ENCODE measurements around the gene ADGRD1.
"Not testable (repeated sequence)": the region's sequence is repeated elsewhere in the genome, so short reads cannot be mapped to it uniquely, and the experiment has no call there.

ADGRD1 gene

GRCh38 chr12:131056626-131057025, 102.9 kb downstream of the ADGRD1 start:
- in situ Hi-C loops (cut with HindIII; ENCODE audit: low pct_ligation_motif_present, low pct_unique_long_range_greater_than_20kb, low sequenced_read_pairs): no loop called here
- no peak for DNase-seq

- in situ Hi-C loops (cut with HindIII; ENCODE audit: low pct_ligation_motif_present, low pct_unique_long_range_greater_than_20kb, low sequenced_read_pairs): no loop called here
- no peak for DNase-seq
These were observed 103.6 kb downstream of the ADGRD1 start for GRCh38 chr12:131057211-131057721.

- DNase-seq: no peak
- in situ Hi-C loops (cut with HindIII; ENCODE audit: low pct_ligation_motif_present, low pct_unique_long_range_greater_than_20kb, low sequenced_read_pairs): no loop called here
These were observed 104.2 kb downstream of the ADGRD1 start for GRCh38 chr12:131057722-131058515.

DNA sequence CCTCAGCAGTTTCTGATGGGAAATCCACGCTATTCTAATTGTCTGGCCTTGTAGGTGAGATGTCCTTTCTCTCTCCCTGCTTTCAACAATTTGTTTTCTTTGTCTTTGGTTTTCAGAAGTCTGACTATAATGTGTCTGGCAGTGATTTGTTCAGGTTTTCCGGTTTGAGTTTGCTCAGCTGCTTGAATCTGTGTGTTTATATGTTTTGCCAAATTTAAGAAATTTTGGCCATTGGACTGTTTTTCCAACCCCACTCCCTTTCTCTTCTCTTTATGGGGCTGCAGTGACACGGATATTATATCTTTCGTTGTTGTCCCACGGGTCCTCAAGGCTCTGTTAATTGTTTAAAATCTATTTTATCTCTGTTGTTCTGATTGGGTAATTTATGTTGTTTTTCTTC, 105.0 kb downstream of the ADGRD1 start:
- DNase-seq: no peak
- in situ Hi-C loops (cut with HindIII; ENCODE audit: low pct_ligation_motif_present, low pct_unique_long_range_greater_than_20kb, low sequenced_read_pairs): no loop called here

DNA sequence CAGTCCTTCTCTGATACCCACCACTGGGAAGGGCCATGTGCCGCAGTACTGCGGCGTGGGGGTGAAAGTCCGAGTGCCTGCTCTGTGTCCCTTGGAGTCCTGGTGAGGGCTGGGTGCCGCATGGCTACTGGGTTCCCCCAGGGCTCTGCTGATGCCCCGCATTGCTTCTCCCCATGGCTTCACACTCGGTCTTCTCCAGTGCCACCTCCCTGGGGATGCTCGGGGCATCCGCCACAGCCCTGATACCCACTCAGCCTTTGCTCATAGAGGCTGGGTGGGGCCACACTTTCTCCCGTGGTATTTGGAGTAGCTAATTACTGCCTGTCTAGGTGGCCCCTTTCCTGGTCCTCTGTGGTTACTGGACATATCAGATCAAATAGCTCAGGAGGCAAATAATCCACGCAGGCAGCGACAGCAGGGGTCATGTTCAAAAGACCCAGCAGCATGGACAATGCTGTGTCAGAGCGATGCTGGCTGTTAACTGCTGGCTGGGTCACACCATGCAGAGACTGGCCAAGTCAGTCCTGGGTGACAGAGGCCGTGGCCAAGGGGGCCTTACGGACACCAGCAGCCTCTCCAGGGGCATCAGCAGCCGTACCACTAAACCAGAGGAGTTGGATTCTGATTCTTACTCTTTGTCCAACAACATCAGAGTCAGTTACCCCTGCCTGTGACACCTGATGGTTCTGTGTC, 106.5 kb downstream of the ADGRD1 start:
- DNase-seq: no peak
- in situ Hi-C loops (cut with HindIII; ENCODE audit: low pct_ligation_motif_present, low pct_unique_long_range_greater_than_20kb, low sequenced_read_pairs): no loop called here

- in situ Hi-C loops (cut with HindIII; ENCODE audit: low pct_ligation_motif_present, low pct_unique_long_range_greater_than_20kb, low sequenced_read_pairs): no loop called here
- DNase-seq: no peak
These were observed 107.5 kb downstream of the ADGRD1 start for GRCh38 chr12:131061041-131061806.

DNA sequence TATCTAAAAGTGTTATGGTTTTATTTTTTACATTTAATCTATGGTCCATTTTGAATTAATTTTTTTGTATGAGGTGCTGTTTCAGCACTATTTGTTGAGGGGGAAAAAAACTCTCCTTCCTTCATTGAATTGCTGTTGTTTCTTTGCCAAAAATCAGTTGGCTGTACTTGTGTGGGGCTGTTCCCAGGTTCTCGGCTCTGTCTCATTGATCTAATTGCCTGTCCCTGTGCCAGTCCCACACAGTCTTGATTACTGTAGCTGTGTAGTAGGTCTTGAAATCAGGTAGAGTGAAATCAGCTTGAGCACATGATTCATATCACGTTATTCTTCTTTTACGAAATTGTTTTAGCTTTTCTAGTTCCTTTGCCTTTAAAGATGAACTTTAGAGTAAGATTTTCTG, 109.7 kb downstream of the ADGRD1 start:
- no peak for DNase-seq
- in situ Hi-C loops (cut with HindIII; ENCODE audit: low pct_ligation_motif_present, low pct_unique_long_range_greater_than_20kb, low sequenced_read_pairs): no loop called here

DNA sequence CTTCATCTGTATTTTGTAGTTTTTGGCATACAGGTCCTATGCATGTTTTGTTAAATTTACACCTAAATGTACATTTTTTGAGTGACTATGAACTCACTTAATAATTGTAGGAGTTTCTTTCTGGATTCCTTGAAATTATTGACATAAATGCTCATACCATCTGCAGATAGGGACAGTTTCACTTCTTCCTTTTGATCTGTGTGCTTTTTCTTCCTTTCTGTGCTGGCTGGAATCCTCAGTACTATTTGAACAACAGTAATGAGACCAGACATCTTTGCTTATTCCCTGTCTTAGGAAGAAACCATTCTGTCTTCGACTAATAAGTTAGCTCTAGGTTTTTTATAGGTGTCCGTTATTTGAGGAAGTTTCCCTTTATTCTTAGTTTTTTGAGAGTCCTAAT, 110.3 kb downstream of the ADGRD1 start:
- in situ Hi-C loops (cut with HindIII; ENCODE audit: low pct_ligation_motif_present, low pct_unique_long_range_greater_than_20kb, low sequenced_read_pairs): no loop called here
- no peak for DNase-seq

GRCh38 chr12:131065279-131065678, 111.6 kb downstream of the ADGRD1 start:
- in situ Hi-C loops (cut with HindIII; ENCODE audit: low pct_ligation_motif_present, low pct_unique_long_range_greater_than_20kb, low sequenced_read_pairs): no loop called here
- no peak for DNase-seq

GRCh38 chr12:131065801-131066200, 112.1 kb downstream of the ADGRD1 start:
- in situ Hi-C loops (cut with HindIII; ENCODE audit: low pct_ligation_motif_present, low pct_unique_long_range_greater_than_20kb, low sequenced_read_pairs): no loop called here
- no peak for DNase-seq

DNA sequence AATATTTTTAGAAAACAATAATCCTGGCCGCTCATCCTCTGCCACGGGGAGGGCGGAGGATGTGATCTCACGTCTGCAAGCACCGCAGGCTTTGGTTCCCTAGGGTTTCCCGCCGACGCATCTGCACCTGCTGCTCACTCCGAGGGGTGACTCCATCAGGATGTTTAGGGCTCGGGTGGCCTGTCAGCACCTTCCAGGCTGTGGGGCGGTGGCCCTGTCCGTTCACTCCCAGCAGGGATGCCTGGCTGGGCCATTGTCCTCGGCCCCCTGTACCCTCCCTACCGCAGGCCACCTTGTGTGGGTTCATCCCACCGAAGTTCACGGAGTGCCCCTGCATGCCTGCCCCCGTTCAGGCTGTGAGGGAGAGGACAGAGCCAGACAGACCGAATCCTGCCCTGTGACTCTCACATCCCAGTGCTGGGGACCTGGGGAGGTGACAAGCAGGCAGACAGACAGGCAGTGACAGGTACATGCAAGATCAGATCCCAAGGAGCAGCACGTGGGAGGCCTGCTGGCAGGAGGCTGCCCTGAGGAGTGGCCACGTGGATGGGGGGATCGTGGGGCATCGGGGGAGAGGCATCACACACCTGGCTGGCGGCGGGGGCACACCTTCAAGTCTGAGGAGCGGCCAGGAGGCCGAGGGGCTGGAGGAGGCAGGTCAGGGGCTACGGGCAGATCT, 112.6 kb downstream of the ADGRD1 start:
- in situ Hi-C loops (cut with HindIII; ENCODE audit: low pct_ligation_motif_present, low pct_unique_long_range_greater_than_20kb, low sequenced_read_pairs): no loop called here
- no peak for DNase-seq

DNA sequence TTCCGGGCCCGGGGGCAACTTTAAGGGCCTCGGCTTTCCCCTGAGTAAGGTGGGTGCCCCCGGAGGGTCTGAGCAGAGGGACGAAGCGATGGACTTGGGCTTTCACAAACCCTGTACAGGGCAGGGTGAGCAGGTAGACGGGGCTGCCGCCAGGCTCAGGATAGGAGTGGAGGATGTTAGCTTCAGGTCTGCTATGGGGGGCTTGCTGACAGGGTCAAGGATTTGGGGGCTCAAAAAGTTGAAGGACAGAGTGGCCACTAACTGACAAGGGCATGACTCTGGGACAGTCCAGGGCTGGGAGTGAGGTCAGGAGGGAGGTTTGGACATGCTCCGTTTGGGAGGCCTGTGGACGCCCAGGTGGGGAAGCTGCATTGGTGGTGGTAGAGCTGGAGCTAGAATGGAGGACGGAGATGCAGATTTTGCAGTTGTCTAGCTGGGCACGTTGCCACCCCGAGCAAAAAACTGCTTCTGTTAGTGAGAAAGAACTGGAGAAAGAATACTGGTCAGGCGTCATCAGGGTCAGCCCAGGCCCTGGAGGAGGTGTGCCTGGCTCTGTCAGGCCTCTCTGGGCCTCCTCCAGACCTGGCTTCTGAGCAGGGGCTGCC, 113.3 kb downstream of the ADGRD1 start:
- no peak for DNase-seq
- in situ Hi-C loops (cut with HindIII; ENCODE audit: low pct_ligation_motif_present, low pct_unique_long_range_greater_than_20kb, low sequenced_read_pairs): no loop called here

DNA sequence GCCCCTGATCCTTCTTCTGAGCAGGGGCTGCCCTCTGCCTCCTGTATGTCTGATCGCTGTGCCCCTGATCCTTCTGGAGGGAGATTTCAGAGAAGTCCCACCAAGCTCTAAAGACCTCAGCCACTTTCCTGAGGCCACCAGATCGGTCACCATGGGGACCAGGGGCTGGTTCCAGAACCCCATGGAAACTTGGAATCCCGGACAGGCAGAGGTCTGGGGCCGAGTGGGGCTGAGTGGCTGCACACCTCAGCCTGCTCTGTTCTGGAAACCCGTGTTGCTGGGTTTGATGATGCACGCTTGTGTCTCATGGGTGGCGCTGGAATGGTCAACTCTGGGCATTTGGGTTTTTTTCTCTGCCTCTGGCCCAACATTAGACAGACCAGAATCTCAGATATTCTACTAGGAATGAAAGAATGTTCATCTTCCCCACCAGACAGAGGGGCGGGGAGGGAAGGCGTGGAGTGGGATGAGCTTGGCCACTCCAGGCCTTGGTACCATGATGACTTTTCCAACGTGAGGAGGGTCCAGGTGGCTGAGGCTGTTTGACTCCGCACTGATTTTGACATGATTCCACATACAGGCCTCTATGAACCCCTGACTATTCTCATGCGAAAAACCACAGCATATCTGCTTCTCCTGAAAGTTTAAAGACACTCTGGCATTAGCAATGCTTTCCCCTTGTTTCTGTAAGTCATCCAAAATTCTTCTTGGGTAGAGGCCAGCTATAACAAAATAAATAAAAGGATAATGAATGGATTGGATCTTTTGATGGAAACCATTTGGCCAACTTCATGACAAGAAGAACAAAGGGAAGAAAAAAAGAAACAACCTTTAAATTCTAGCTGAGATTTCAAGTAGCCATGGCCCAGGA, 114.5 kb downstream of the ADGRD1 start:
- in situ Hi-C loops (cut with HindIII; ENCODE audit: low pct_ligation_motif_present, low pct_unique_long_range_greater_than_20kb, low sequenced_read_pairs): no loop called here
- DNase-seq: no peak

DNA sequence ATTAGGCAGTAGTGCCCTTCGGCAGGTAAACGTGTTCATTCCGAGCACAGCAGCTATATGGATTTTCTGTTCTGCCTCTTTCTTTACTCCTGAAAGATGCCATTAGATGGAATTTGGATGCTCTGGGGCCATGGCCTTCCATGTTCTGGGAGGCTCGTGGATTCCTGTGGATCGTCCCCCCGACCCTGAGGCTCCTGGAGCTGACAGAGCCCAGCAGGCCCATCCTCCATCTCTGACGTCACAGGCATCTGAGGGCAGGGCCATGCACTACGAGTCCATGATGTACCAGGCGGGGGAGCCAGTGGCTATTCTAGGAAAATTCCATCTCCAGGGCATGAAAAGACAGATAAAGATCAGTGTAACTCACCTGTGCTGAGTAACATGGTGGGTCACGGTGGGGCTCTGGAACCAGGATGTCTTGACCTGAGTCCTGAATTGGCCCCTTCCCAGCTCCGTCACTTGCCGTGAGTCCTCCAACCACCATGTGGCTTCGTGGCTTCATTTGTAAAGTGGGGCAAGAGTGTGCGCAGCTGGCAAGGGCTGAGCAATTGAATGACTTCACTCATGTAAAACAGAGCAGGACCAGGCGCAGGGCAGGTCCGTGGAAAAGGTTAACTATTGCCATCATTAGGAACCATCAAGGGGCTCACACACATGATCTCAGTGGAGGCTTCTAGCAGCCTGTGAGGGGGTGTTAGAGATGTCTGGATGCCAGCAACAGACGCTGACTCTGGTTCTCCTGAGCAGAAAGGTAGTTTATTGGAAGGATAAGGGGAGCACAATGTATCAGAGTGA, 115.4 kb downstream of the ADGRD1 start:
- in situ Hi-C loops (cut with HindIII; ENCODE audit: low pct_ligation_motif_present, low pct_unique_long_range_greater_than_20kb, low sequenced_read_pairs); DNase-seq: not testable (repeated sequence)

DNA sequence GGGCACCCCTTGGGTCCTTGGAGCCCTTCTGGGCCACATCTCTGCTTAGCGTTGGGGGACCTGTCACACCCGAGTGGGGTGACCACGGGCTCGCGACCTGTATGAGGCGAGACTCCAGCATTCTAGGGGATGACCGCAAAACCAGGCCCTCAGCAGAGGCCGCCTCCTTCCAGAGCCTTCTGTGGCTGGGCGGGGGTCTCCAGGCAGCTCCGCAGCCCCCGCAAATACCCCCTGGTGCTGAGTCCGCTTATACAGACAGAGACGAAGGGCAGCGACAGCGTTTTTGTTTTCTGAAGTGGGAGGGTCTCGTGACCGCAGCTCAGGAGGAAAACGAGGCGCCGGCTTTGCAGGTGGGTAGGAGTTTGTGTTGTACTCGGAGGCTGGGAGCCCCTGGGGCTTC, 116.4 kb downstream of the ADGRD1 start:
- in situ Hi-C loops (cut with HindIII; ENCODE audit: low pct_ligation_motif_present, low pct_unique_long_range_greater_than_20kb, low sequenced_read_pairs); DNase-seq: not testable (repeated sequence)

DNA sequence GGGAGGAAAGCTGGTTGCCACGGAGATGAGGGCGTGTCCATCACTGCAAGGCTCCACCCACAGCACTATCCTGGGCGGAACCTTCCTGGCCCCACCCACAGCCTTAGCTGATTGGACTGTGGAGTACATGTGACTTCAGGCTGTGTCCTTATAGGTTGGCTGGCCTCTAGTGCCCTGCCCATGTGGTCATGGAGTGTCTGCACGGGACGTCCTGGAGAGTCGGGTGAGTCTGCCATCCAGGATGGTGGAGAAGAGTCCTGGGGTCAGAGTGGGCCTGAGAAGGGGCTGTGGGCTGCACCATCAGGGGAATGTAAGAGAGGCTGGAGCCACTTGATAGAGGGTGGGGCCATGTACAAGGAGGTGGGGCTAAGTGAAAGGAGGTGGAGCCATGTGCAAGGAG, 117.0 kb downstream of the ADGRD1 start:
- DNase-seq; in situ Hi-C loops (cut with HindIII; ENCODE audit: low pct_ligation_motif_present, low pct_unique_long_range_greater_than_20kb, low sequenced_read_pairs): not testable (repeated sequence)

Data from ACHN (cell line).